Ovary (tissue), 9 donors: Measurements from ENCODE around the gene CFH. TPM values are rescaled to one million over a fixed set of nuclear protein-coding genes. Genes with fewer than 3 reads are reported as not detected.
"Not testable (repeated sequence)": the region's sequence is repeated elsewhere in the genome, so short reads cannot be mapped to it uniquely, and the experiment has no call there.

Source experiments
- DNase-seq, 5 donors: peaks; one replicate each; pipeline ENCODE4 v3.0.0-alpha.2; 2019 to 2020
- H3K27ac ChIP-seq, 2 donors: fragments of 200-600 bp; one replicate each; pipeline versions ENCODE4 v1.5.1 to v1.8.0; 2019 to 2022
- H3K27me3 ChIP-seq: fragments of 200-600 bp; one replicate; pipeline ENCODE4 v1.8.0; 2022
- H3K36me3 ChIP-seq: fragments of 200-600 bp; sonication (generic); one replicate; pipeline ENCODE4 v1.5.1; 2019
- H3K4me1 ChIP-seq: one replicate; pipeline ENCODE4 v1.8.1; 2013; ENCODE audit warnings: mild to moderate bottlenecking, moderate library complexity; ENCODE audit not compliant: insufficient read depth
- H3K4me3 ChIP-seq: fragments of 200-600 bp; sonication (generic); one replicate; pipeline ENCODE4 v1.5.1; 2017
- H3K9me3 ChIP-seq, 2 donors: fragments of 200-600 bp in 1 of 2; sonication (generic) in 1 of 2; one replicate each; pipeline versions ENCODE4 v1.5.1 to v1.8.1; 2013 to 2019; ENCODE audit warnings: mild to moderate bottlenecking in 1 of 2, moderate library complexity in 1 of 2
- CTCF ChIP-seq, 3 donors: fragments of 450-650 bp in 2 of 3; fragments of 200-600 bp in 1 of 3; IDR thresholded peaks; one replicate each; pipeline versions ENCODE4 v1.5.1 to v1.8.0; 2016 to 2022; ENCODE audit warnings: antibody characterized with exemption in 3 of 3, mild to moderate bottlenecking in 1 of 3
- EP300 ChIP-seq: sonication (generic); formaldehyde crosslinking; IDR thresholded peaks from one replicate; pipeline ENCODE4 v1.6.1; 2017; ENCODE audit warnings: antibody characterized with exemption
- POLR2A ChIP-seq: fragments of 450-650 bp; IDR thresholded peaks from one replicate; pipeline ENCODE4 v1.6.1; 2017; ENCODE audit warnings: antibody characterized with exemption, mild to moderate bottlenecking, moderate library complexity
- WGBS, 3 donors: extraction: QIAGEN DNeasy Blood & Tissue Kit in 1 of 3; methylation state at CpG; one replicate each; pipeline versions ENCODE4 v1.1.5 to v1.1.7; 2013 to 2017; 5-methylcytosine and 5-hydroxymethylcytosine counted together
- intact Hi-C, 4 donors: fragments of 100-400 bp; cut with DNase I; formaldehyde crosslinking; loops; one replicate each; pipeline versions ENCODE4 v1.11.0 to v1.15.1; 2022 to 2023
- polyA plus RNA-seq, 2 donors: library from polyadenylated mRNA; stranded (reverse); fragments of 200-250 nt in 1 of 2; fragments of 350-450 nt in 1 of 2; fragmentation: Illumina TruSeq in 1 of 2; extraction: RNeasy Lipid Tissue Mini Kit (QIAGEN cat#74804) in 1 of 2; gene quantifications; one replicate each; pipeline ENCODE4 v1.2.3, GENCODE V29; 2013 to 2014
- total RNA-seq, 7 donors: library from RNA; depleted of rRNA in 2 of 7; stranded (reverse); fragments of >200 nt in 2 of 7; fragmentation: NEBNext Ultra II Directional in 3 of 7; extraction: Animal tissue kit (Norgen Biotek cat#: 25700) in 3 of 7; gene quantifications; one replicate each; pipeline versions ENCODE4 v1.1.0 to v1.2.4, GENCODE V29; 2016 to 2023
- donor health status: DM: no; HTN: no; CAD: no; lungs with moderate emphysema.
- donor health status: DM: no; HTN: no; CAD: no.
- donor health status: Bipolar disorder and iron deficiency.
- donor health status: DM: yes; HTN: yes; CAD: no.
- donor health status: DM: no; HTN: no; CAD: no.
- donor health status: DM: yes; HTN: yes; CAD: no.

CFH gene
- total and polyA plus RNA-seq, 9 donors: 95.4 to 438 (median 271) TPM

GRCh38 chr1:196701144-196701543, 49.3 kb downstream of the CFH start:
- TF ChIP-seq EP300 (no peak), CTCF (IDR thresholded peaks at IDR 0.05) (no peak)
- Histone ChIP-seq H3K27me3 (no peaks in the 10 kb centered on the region), H3K4me1 (no peaks in the 10 kb centered on the region), H3K4me3 (no peak overlapping the region), H3K9me3 (no peaks in the 10 kb centered on the region), H3K27ac (no peak overlapping the region), H3K36me3 (no peaks in the 10 kb centered on the region)
- no peak for DNase-seq
- intact Hi-C loops: no loop called here
- 82 to 100% (median 97%) methylated on average over 1 of the region's 1 CpG for WGBS, 3 donors

GRCh38 chr1:196709892-196710291, 58.0 kb downstream of the CFH start:
- WGBS, 3 donors: 88 to 92% (median 88%) methylated on average over 2 of the region's 2 CpGs
- H3K9me3 ChIP-seq, intact Hi-C loops, H3K27me3 ChIP-seq, H3K27ac ChIP-seq, DNase-seq, H3K36me3 ChIP-seq, H3K4me1 ChIP-seq, H3K4me3 ChIP-seq: not testable (repeated sequence)

GRCh38 chr1:196717868-196718267, 66.0 kb downstream of the CFH start:
- TF ChIP-seq EP300 (no peak), POLR2A (no peak), CTCF (IDR thresholded peaks at IDR 0.05) (no peak)
- 80 to 89% (median 81%) methylated on average over 2 of the region's 2 CpGs for WGBS, 3 donors
- H3K27ac ChIP-seq: no peak overlapping the region
- no peaks in the 10 kb centered on the region for H3K9me3 ChIP-seq
- no peaks in the 10 kb centered on the region for H3K27me3 ChIP-seq
- H3K4me3 ChIP-seq: no peak overlapping the region
- intact Hi-C loops: no loop called here
- DNase-seq: no peak
- H3K36me3 ChIP-seq: no peaks in the 10 kb centered on the region
- no peaks in the 10 kb centered on the region for H3K4me1 ChIP-seq

GRCh38 chr1:196723325-196724185, 71.7 kb downstream of the CFH start:
- H3K4me3 ChIP-seq: no peak overlapping the region
- H3K36me3 ChIP-seq: no peaks in the 10 kb centered on the region
- TF ChIP-seq POLR2A: no peak
- TF ChIP-seq CTCF (IDR thresholded peaks at IDR 0.05): no peak
- no peak for TF ChIP-seq EP300
- intact Hi-C loops: no loop called here
- no peaks in the 10 kb centered on the region for H3K27me3 ChIP-seq
- H3K27ac ChIP-seq: no peak overlapping the region
- no peaks in the 10 kb centered on the region for H3K4me1 ChIP-seq
- DNase-seq: no peak
- no peaks in the 10 kb centered on the region for H3K9me3 ChIP-seq
- WGBS, 3 donors: 88 to 90% (median 89%) methylated on average over 14 of the region's 14 CpGs

GRCh38 chr1:196732526-196732925, 80.7 kb downstream of the CFH start:
- intact Hi-C loops: no loop called here
- no peak overlapping the region for H3K4me3 ChIP-seq
- H3K4me1 ChIP-seq: no peaks in the 10 kb centered on the region
- no peak for TF ChIP-seq CTCF (IDR thresholded peaks at IDR 0.05)
- no peak for TF ChIP-seq POLR2A
- no peak for TF ChIP-seq EP300
- no peaks in the 10 kb centered on the region for H3K9me3 ChIP-seq
- WGBS, 3 donors: 96 to 99% (median 99%) methylated on average over 2 of the region's 2 CpGs
- H3K27ac ChIP-seq: no peak overlapping the region
- H3K27me3 ChIP-seq: no peaks in the 10 kb centered on the region
- H3K36me3 ChIP-seq: no peaks in the 10 kb centered on the region
- DNase-seq: no peak
